ENCODE measurements around the gene UBXN10. TPM values are rescaled to one million over a fixed set of nuclear protein-coding genes. Genes with fewer than 3 reads are reported as not detected.

UBXN10 gene
- total RNA-seq, 1 experiment from 2014 or later = 0.33 TPM

GRCh38 chr1:20164694-20165202 lies 21.1 kb upstream of the UBXN10 start:
- CTCF ChIA-PET = no interaction called here
- Mint-ChIP-seq H3K4me3 (ENCODE audit: low read depth, unreplicated experiment) (no peak overlapping the region), H3K27me3 (ENCODE audit: unreplicated experiment) (peaks cover 12% of the 10 kb centered on the region), H3K27ac (ENCODE audit: unreplicated experiment) (no peak overlapping the region), H3K9me3 (ENCODE audit: low read depth, unreplicated experiment) (peaks cover 6% of the 10 kb centered on the region), H3K4me1 (ENCODE audit: low read depth, unreplicated experiment) (no peaks in the 10 kb centered on the region), H3K36me3 (ENCODE audit: insufficient read depth, unreplicated experiment) (no peaks in the 10 kb centered on the region)
- intact Hi-C loops (cut with micrococcal nuclease; ENCODE audit: unreplicated experiment) = no loop called here
- TF ChIP-seq, protein P1, sequence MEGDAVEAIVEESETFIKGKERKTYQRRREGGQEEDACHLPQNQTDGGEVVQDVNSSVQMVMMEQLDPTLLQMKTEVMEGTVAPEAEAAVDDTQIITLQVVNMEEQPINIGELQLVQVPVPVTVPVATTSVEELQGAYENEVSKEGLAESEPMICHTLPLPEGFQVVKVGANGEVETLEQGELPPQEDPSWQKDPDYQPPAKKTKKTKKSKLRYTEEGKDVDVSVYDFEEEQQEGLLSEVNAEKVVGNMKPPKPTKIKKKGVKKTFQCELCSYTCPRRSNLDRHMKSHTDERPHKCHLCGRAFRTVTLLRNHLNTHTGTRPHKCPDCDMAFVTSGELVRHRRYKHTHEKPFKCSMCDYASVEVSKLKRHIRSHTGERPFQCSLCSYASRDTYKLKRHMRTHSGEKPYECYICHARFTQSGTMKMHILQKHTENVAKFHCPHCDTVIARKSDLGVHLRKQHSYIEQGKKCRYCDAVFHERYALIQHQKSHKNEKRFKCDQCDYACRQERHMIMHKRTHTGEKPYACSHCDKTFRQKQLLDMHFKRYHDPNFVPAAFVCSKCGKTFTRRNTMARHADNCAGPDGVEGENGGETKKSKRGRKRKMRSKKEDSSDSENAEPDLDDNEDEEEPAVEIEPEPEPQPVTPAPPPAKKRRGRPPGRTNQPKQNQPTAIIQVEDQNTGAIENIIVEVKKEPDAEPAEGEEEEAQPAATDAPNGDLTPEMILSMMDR (IDR thresholded peaks at IDR 0.05; ENCODE audit: unreplicated experiment) = no peak
- no peak for DNase-seq
- BruUV-seq (replicated peaks) = no TSS peak

- H3K27ac Mint-ChIP-seq (ENCODE audit: unreplicated experiment) = no peak overlapping the region
- no peaks in the 10 kb centered on the region for H3K36me3 Mint-ChIP-seq (ENCODE audit: insufficient read depth, unreplicated experiment)
- CTCF ChIA-PET = interaction anchor here (1.0 kb wide), 1 partner anchor 11 kb away, joined by 3 read pairs; no protein-coding TSS in a partner anchor
- no TSS peak for BruUV-seq (replicated peaks)
- no peaks in the 10 kb centered on the region for H3K4me1 Mint-ChIP-seq (ENCODE audit: low read depth, unreplicated experiment)
- DNase-seq = no peak
- TF ChIP-seq, protein P1 (IDR thresholded peaks at IDR 0.05; ENCODE audit: unreplicated experiment) = peak; percentile 25
- peaks cover 6% of the 10 kb centered on the region for H3K9me3 Mint-ChIP-seq (ENCODE audit: low read depth, unreplicated experiment)
- H3K27me3 Mint-ChIP-seq (ENCODE audit: unreplicated experiment) = peaks cover 12% of the 10 kb centered on the region
- H3K4me3 Mint-ChIP-seq (ENCODE audit: low read depth, unreplicated experiment) = no peak overlapping the region
- intact Hi-C loops (cut with micrococcal nuclease; ENCODE audit: unreplicated experiment) = no loop called here
These were observed 20.4 kb upstream of the UBXN10 start for GRCh38 chr1:20165522-20165951.

GRCh38 chr1:20166051-20166450 lies 19.8 kb upstream of the UBXN10 start:
- H3K27ac Mint-ChIP-seq (ENCODE audit: unreplicated experiment) = no peak overlapping the region
- H3K36me3 Mint-ChIP-seq (ENCODE audit: insufficient read depth, unreplicated experiment) = no peaks in the 10 kb centered on the region
- H3K4me1 Mint-ChIP-seq (ENCODE audit: low read depth, unreplicated experiment) = no peaks in the 10 kb centered on the region
- no TSS peak for BruUV-seq (replicated peaks)
- peaks cover 6% of the 10 kb centered on the region for H3K9me3 Mint-ChIP-seq (ENCODE audit: low read depth, unreplicated experiment)
- peaks cover 12% of the 10 kb centered on the region for H3K27me3 Mint-ChIP-seq (ENCODE audit: unreplicated experiment)
- H3K4me3 Mint-ChIP-seq (ENCODE audit: low read depth, unreplicated experiment) = no peak overlapping the region
- CTCF ChIA-PET = interaction anchor here (1.0 kb wide), 1 partner anchor 12 kb away, joined by 3 read pairs; no protein-coding TSS in a partner anchor
- intact Hi-C loops (cut with micrococcal nuclease; ENCODE audit: unreplicated experiment) = no loop called here
- TF ChIP-seq, protein P1 (IDR thresholded peaks at IDR 0.05; ENCODE audit: unreplicated experiment) = no peak
- DNase-seq = no peak

- H3K36me3 Mint-ChIP-seq (ENCODE audit: insufficient read depth, unreplicated experiment) = no peaks in the 10 kb centered on the region
- no peak overlapping the region for H3K4me3 Mint-ChIP-seq (ENCODE audit: low read depth, unreplicated experiment)
- intact Hi-C loops (cut with micrococcal nuclease; ENCODE audit: unreplicated experiment) = no loop called here
- CTCF ChIA-PET = interaction anchor here (0.6 kb wide), 1 partner anchor 766 kb away, joined by 3 read pairs; no protein-coding TSS in a partner anchor
- DNase-seq = no peak
- H3K27ac Mint-ChIP-seq (ENCODE audit: unreplicated experiment) = no peak overlapping the region
- no TSS peak for BruUV-seq (replicated peaks)
- no peaks in the 10 kb centered on the region for H3K4me1 Mint-ChIP-seq (ENCODE audit: low read depth, unreplicated experiment)
- H3K9me3 Mint-ChIP-seq (ENCODE audit: low read depth, unreplicated experiment) = peaks cover 5% of the 10 kb centered on the region
- TF ChIP-seq, protein P1 (IDR thresholded peaks at IDR 0.05; ENCODE audit: unreplicated experiment) = no peak
- peaks cover 12% of the 10 kb centered on the region for H3K27me3 Mint-ChIP-seq (ENCODE audit: unreplicated experiment)
These were observed 18.8 kb upstream of the UBXN10 start for GRCh38 chr1:20167126-20167525.
